HL-60/S4 treated with phorbol 12-myristate 13-acetate at 8.2 ng/mL for 4 days and 3 days (cell line): ENCODE results near the gene OTUD6A.

ENCODE experiments used
- in situ Hi-C: fragments of 300-500 bp; cut with MboI; formaldehyde crosslinking; loops from 2 replicates; pipeline ENCODE4 v1.15.0; 2022; ENCODE audit warnings: low sequenced_read_pairs

OTUD6A gene

GRCh38 chrX:70062076-70062475 is at the start of gene OTUD6A:
TSS of gene OTUD6A (plus strand) at chrX:70062457. CDS start at chrX:70062525, 68 bp downstream.
- in situ Hi-C loops, result no loop called here

GRCh38 chrX:70012756-70013155 is 49.5 kb upstream of the OTUD6A start:
- in situ Hi-C loops, result no loop called here

GRCh38 chrX:70013466-70014381 is 48.5 kb upstream of the OTUD6A start:
- in situ Hi-C loops, result no loop called here

- in situ Hi-C loops, result no loop called here
These were observed 45.7 kb upstream of the OTUD6A start for GRCh38 chrX:70016513-70016912.

GRCh38 chrX:70022616-70023015 is 39.6 kb upstream of the OTUD6A start:
- in situ Hi-C loops, result no loop called here

GRCh38 chrX:70025464-70025863 is 36.8 kb upstream of the OTUD6A start:
- in situ Hi-C loops, result no loop called here

- in situ Hi-C loops, result no loop called here
These were observed 36.0 kb upstream of the OTUD6A start for GRCh38 chrX:70026112-70026850.

GRCh38 chrX:70026851-70027200 is 35.4 kb upstream of the OTUD6A start:
- in situ Hi-C loops, result no loop called here

- in situ Hi-C loops, result no loop called here
These were observed 32.4 kb upstream of the OTUD6A start for GRCh38 chrX:70029863-70030262.

- in situ Hi-C loops, result no loop called here
These were observed 31.9 kb upstream of the OTUD6A start for GRCh38 chrX:70030301-70030767.

- in situ Hi-C loops, result no loop called here
These were observed 29.5 kb upstream of the OTUD6A start for GRCh38 chrX:70032792-70033191.

GRCh38 chrX:70033348-70034051 is 28.8 kb upstream of the OTUD6A start:
- in situ Hi-C loops, result no loop called here

- in situ Hi-C loops, result no loop called here
These were observed 27.6 kb upstream of the OTUD6A start for GRCh38 chrX:70034646-70035045.

GRCh38 chrX:70038515-70038914 is 23.7 kb upstream of the OTUD6A start:
- in situ Hi-C loops, result no loop called here

GRCh38 chrX:70038951-70039350 is 23.3 kb upstream of the OTUD6A start:
- in situ Hi-C loops, result no loop called here

GRCh38 chrX:70039758-70040157 is 22.5 kb upstream of the OTUD6A start:
- in situ Hi-C loops, result no loop called here

GRCh38 chrX:70041993-70042392 is 20.3 kb upstream of the OTUD6A start:
- in situ Hi-C loops, result no loop called here

GRCh38 chrX:70042399-70043371 is 19.6 kb upstream of the OTUD6A start:
- in situ Hi-C loops, result no loop called here

- in situ Hi-C loops, result no loop called here
These were observed 18.6 kb upstream of the OTUD6A start for GRCh38 chrX:70043685-70044084.

GRCh38 chrX:70044541-70045245 is 17.6 kb upstream of the OTUD6A start:
- in situ Hi-C loops, result no loop called here
